Esophagus squamous epithelium (tissue), 4 donors: Measurements from ENCODE around the gene STK10.

Experiments used
- POLR2A ChIP-seq, 4 donors: fragments of 450-650 bp; IDR thresholded peaks; one replicate each; pipeline ENCODE4 v1.6.1; 2017; ENCODE audit warnings: antibody characterized with exemption in 4 of 4, mild to moderate bottlenecking in 4 of 4, moderate library complexity in 3 of 4
- TF ChIP-seq, protein P1 (sequence below), 6 experiments: fragments of 450-650 bp in 4 of 6; fragments of 200-600 bp in 2 of 6; sonication (generic) in 2 of 6; IDR thresholded peaks; one replicate each; pipeline ENCODE4 v1.5.1; 2016 to 2019; ENCODE audit warnings: antibody characterized with exemption in 6 of 6, mild to moderate bottlenecking in 4 of 6, moderate library complexity in 4 of 6

DNA sequence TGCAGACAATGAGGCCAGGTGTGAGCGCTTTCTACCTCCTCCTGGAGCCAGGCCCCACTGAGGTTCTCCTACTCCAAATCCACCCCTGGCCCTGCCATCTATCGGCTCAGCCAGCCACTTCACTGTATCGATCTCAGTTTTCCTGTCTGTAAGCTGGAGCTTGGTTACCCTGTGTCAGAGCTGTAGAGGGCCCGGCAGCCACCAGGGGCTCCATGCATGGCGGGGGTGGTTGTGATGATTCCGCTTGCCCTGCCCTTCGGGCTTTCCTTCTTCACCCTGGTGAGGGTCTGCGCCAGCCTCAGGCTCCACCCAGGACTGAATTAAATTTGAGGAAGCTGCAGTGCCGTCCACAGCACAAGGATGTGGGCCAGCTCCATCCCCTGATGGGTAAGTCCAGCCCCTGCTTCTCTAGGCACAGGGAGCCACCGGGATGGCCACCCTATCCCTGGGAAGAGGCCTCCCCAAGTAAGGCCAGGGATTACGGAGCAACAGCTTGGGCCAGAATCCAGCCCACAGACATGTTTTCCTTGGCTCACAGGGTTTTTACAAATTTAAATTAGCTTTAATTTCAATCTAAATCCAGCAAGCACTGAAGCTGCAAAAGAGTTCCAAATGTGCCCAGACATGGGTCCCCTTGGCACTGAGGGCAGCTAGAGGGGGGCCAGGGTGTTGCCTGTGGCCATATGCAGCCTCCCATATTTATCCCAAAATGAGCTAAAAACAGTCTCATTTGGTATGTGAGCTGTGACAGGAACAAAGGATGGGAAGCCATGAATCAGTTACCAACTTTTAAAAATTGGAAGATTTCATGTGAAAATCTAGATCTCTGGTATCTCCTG is 92.4 kb downstream of the STK10 start:
- TF ChIP-seq POLR2A (IDR thresholded peaks at IDR 0.05), result no peak
- TF ChIP-seq, protein P1, sequence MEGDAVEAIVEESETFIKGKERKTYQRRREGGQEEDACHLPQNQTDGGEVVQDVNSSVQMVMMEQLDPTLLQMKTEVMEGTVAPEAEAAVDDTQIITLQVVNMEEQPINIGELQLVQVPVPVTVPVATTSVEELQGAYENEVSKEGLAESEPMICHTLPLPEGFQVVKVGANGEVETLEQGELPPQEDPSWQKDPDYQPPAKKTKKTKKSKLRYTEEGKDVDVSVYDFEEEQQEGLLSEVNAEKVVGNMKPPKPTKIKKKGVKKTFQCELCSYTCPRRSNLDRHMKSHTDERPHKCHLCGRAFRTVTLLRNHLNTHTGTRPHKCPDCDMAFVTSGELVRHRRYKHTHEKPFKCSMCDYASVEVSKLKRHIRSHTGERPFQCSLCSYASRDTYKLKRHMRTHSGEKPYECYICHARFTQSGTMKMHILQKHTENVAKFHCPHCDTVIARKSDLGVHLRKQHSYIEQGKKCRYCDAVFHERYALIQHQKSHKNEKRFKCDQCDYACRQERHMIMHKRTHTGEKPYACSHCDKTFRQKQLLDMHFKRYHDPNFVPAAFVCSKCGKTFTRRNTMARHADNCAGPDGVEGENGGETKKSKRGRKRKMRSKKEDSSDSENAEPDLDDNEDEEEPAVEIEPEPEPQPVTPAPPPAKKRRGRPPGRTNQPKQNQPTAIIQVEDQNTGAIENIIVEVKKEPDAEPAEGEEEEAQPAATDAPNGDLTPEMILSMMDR (IDR thresholded peaks at IDR 0.05), result no peak
